HG03442 (cell line): ENCODE data around the gene DUSP9.
"Not testable (repeated sequence)": the region's sequence is repeated elsewhere in the genome, so short reads cannot be mapped to it uniquely, and the experiment has no call there.

Experiments used
- ATAC-seq: cut with Tn5 transposase; IDR thresholded peaks from one replicate; pipeline ENCODE4 v1.9.1; 2021; ENCODE audit warnings: mild to moderate bottlenecking, moderate library complexity; ENCODE audit not compliant: unreplicated experiment

DUSP9 gene

GRCh38 chrX:153646620-153647373 is at the start of gene DUSP9:
DUSP9 (plus strand) TSS chrX:153647203; CDS start chrX:153647954, 751 bp downstream.
- ATAC-seq = no peak

- peak; percentile 46 for ATAC-seq
Observed at GRCh38 chrX:153598541-153599191, 48.3 kb upstream of the DUSP9 start, which contains the start of gene CCNQ. CCNQ (minus strand) TSS chrX:153599139; CDS start chrX:153599073, 66 bp downstream.

- peak; percentile 84 for ATAC-seq
Observed at GRCh38 chrX:153599192-153600031, 47.6 kb upstream of the DUSP9 start.

- no peak for ATAC-seq
Observed at GRCh38 chrX:153600032-153600373, 47.0 kb upstream of the DUSP9 start.

- ATAC-seq = no peak
Observed at GRCh38 chrX:153600921-153601320, 46.1 kb upstream of the DUSP9 start.

GRCh38 chrX:153601511-153602110 is 45.4 kb upstream of the DUSP9 start:
- ATAC-seq = no peak

GRCh38 chrX:153602601-153603000 is 44.4 kb upstream of the DUSP9 start:
- ATAC-seq = no peak

GRCh38 chrX:153603131-153603656 is 43.8 kb upstream of the DUSP9 start:
- ATAC-seq = no peak

GRCh38 chrX:153604666-153605380 is 42.2 kb upstream of the DUSP9 start:
- not testable (repeated sequence) for ATAC-seq

- ATAC-seq = no peak
Observed at GRCh38 chrX:153606503-153606902, 40.5 kb upstream of the DUSP9 start.

- ATAC-seq = no peak
Observed at GRCh38 chrX:153608376-153608775, 38.6 kb upstream of the DUSP9 start.

GRCh38 chrX:153608806-153609205 is 38.2 kb upstream of the DUSP9 start:
- no peak for ATAC-seq

GRCh38 chrX:153609917-153610835 is 36.8 kb upstream of the DUSP9 start:
- peak; percentile 45 for ATAC-seq

GRCh38 chrX:153610836-153611213 is 36.2 kb upstream of the DUSP9 start:
- ATAC-seq = no peak

- ATAC-seq = no peak
Observed at GRCh38 chrX:153611298-153612095, 35.5 kb upstream of the DUSP9 start.

GRCh38 chrX:153612413-153612812 is 34.6 kb upstream of the DUSP9 start:
- no peak for ATAC-seq

- no peak for ATAC-seq
Observed at GRCh38 chrX:153614818-153615217, 32.2 kb upstream of the DUSP9 start.

- no peak for ATAC-seq
Observed at GRCh38 chrX:153620576-153620975, 26.4 kb upstream of the DUSP9 start.
